ENCODE measurements around the gene NLGN2.

The NLGN2 gene

GRCh38 chr17:7459961-7460545 is 52.4 kb downstream of the NLGN2 start:
- no peak for TF ChIP-seq CTCF (IDR thresholded peaks at IDR 0.05; ENCODE audit: insufficient read depth, low read depth, low read length, missing control alignments)
- no peak for DNase-seq (ENCODE audit: low read depth)
- H3K4me3 ChIP-seq (ENCODE audit: low read depth, low read length), result no peak overlapping the region

- no peak for DNase-seq (ENCODE audit: low read depth)
- no peak overlapping the region for H3K4me3 ChIP-seq (ENCODE audit: low read depth, low read length)
- no peak for TF ChIP-seq CTCF (IDR thresholded peaks at IDR 0.05; ENCODE audit: insufficient read depth, low read depth, low read length, missing control alignments)
These were observed 53.4 kb downstream of the NLGN2 start for GRCh38 chr17:7460850-7461660.

- no peak for TF ChIP-seq CTCF (IDR thresholded peaks at IDR 0.05; ENCODE audit: insufficient read depth, low read depth, low read length, missing control alignments)
- H3K4me3 ChIP-seq (ENCODE audit: low read depth, low read length), result no peak overlapping the region
- DNase-seq (ENCODE audit: low read depth), result no peak
These were observed 55.1 kb downstream of the NLGN2 start for GRCh38 chr17:7462474-7463371.

GRCh38 chr17:7463372-7463846 is 55.8 kb downstream of the NLGN2 start:
- no peak for TF ChIP-seq CTCF (IDR thresholded peaks at IDR 0.05; ENCODE audit: insufficient read depth, low read depth, low read length, missing control alignments)
- no peak for DNase-seq (ENCODE audit: low read depth)
- H3K4me3 ChIP-seq (ENCODE audit: low read depth, low read length), result no peak overlapping the region

- no peak for TF ChIP-seq CTCF (IDR thresholded peaks at IDR 0.05; ENCODE audit: insufficient read depth, low read depth, low read length, missing control alignments)
- no peak overlapping the region for H3K4me3 ChIP-seq (ENCODE audit: low read depth, low read length)
- DNase-seq (ENCODE audit: low read depth), result no peak
These were observed 56.4 kb downstream of the NLGN2 start for GRCh38 chr17:7464081-7464480.

GRCh38 chr17:7465597-7466275 is 58.1 kb downstream of the NLGN2 start:
- DNase-seq (ENCODE audit: low read depth), result no peak
- no peak for TF ChIP-seq CTCF (IDR thresholded peaks at IDR 0.05; ENCODE audit: insufficient read depth, low read depth, low read length, missing control alignments)
- no peak overlapping the region for H3K4me3 ChIP-seq (ENCODE audit: low read depth, low read length)
